BE2C (cell line): ENCODE measurements around the gene TMED10.

Experiments
- DNase-seq: peaks from one replicate; pipeline ENCODE4 v3.0.0-alpha.2; 2020
- H3K27me3 ChIP-seq: fragments of 250-450 bp; sonication (Bioruptor Pico); 2 replicates; pipeline ENCODE4 v1.5.1; 2020; ENCODE audit warnings: mild to moderate bottlenecking
- H3K36me3 ChIP-seq: fragments of 250-450 bp; sonication (Bioruptor Pico); 2 replicates; pipeline ENCODE4 v1.5.1; 2020; ENCODE audit warnings: mild to moderate bottlenecking
- H3K4me1 ChIP-seq: fragments of 250-450 bp; sonication (Bioruptor Pico); 2 replicates; pipeline ENCODE4 v1.5.1; 2020
- H3K4me3 ChIP-seq: 2 replicates; pipeline ENCODE4 v1.5.1; 2011; ENCODE audit warnings: low read depth, low read length
- H3K9me3 ChIP-seq: fragments of 250-450 bp; sonication (Bioruptor Pico); 2 replicates; pipeline ENCODE4 v1.5.1; 2020
- CTCF ChIP-seq: IDR thresholded peaks from 2 replicates; pipeline ENCODE4 v1.5.1; 2012; ENCODE audit warnings: mild to moderate bottlenecking, low read depth, low read length

Gene TMED10

GRCh38 chr14:75198291-75198933 is 22.0 kb upstream of the TMED10 start:
- Histone ChIP-seq H3K27me3 (no peaks in the 10 kb centered on the region), H3K4me3 (no peak overlapping the region), H3K4me1 (peaks cover 10% of the 10 kb centered on the region), H3K9me3 (no peaks in the 10 kb centered on the region), H3K36me3 (no peaks in the 10 kb centered on the region)
- DNase-seq, result peak; percentile 16
- no peak for TF ChIP-seq CTCF

GRCh38 chr14:75197338-75197737 is 20.9 kb upstream of the TMED10 start:
- no peaks in the 10 kb centered on the region for H3K9me3 ChIP-seq
- H3K27me3 ChIP-seq, result no peaks in the 10 kb centered on the region
- H3K4me3 ChIP-seq, result no peak overlapping the region
- H3K36me3 ChIP-seq, result no peaks in the 10 kb centered on the region
- TF ChIP-seq CTCF, result no peak
- DNase-seq, result no peak
- peaks cover 10% of the 10 kb centered on the region for H3K4me1 ChIP-seq

- TF ChIP-seq CTCF, result no peak
- Histone ChIP-seq H3K9me3 (no peaks in the 10 kb centered on the region), H3K4me1 (peaks cover 10% of the 10 kb centered on the region), H3K36me3 (no peaks in the 10 kb centered on the region), H3K4me3 (no peak overlapping the region), H3K27me3 (no peaks in the 10 kb centered on the region)
- DNase-seq, result no peak
Measured at GRCh38 chr14:75196468-75196867, 20.1 kb upstream of the TMED10 start.

- no peaks in the 10 kb centered on the region for H3K9me3 ChIP-seq
- no peaks in the 10 kb centered on the region for H3K36me3 ChIP-seq
Measured at GRCh38 chr14:75196064-75196463, 19.7 kb upstream of the TMED10 start.

GRCh38 chr14:75191100-75191499 is 14.7 kb upstream of the TMED10 start:
- no peaks in the 10 kb centered on the region for H3K36me3 ChIP-seq
- no peaks in the 10 kb centered on the region for H3K27me3 ChIP-seq
- H3K4me1 ChIP-seq, result no peaks in the 10 kb centered on the region
- no peaks in the 10 kb centered on the region for H3K9me3 ChIP-seq
- no peak overlapping the region for H3K4me3 ChIP-seq
- peak; percentile 33 for DNase-seq
- TF ChIP-seq CTCF, result no peak

More at GRCh38 chr14:75196064-75196463, 19.7 kb upstream of the TMED10 start:
- H3K4me1 ChIP-seq, result peaks cover 9% of the 10 kb centered on the region
- TF ChIP-seq CTCF, result no peak
- H3K4me3 ChIP-seq, result no peak overlapping the region
- H3K27me3 ChIP-seq, result no peaks in the 10 kb centered on the region
- DNase-seq, result no peak

- no peak for DNase-seq
- Histone ChIP-seq H3K36me3 (no peaks in the 10 kb centered on the region), H3K4me3 (no peak overlapping the region), H3K27me3 (no peaks in the 10 kb centered on the region), H3K9me3 (no peaks in the 10 kb centered on the region), H3K4me1 (no peaks in the 10 kb centered on the region)
- no peak for TF ChIP-seq CTCF
Measured at GRCh38 chr14:75190023-75190422, 13.6 kb upstream of the TMED10 start.
